GM20000 (cell line): ENCODE results near the gene ST6GALNAC1.

ENCODE experiments used
- DNase-seq: peaks from one replicate; pipeline ENCODE4 v3.0.0; 2012; ENCODE audit warnings: low spot score
- CTCF ChIP-seq: IDR thresholded peaks from 2 replicates; pipeline ENCODE4 v1.5.1; 2012; ENCODE audit warnings: mild to moderate bottlenecking, control low read depth; ENCODE audit errors: extremely low read depth, missing control alignments

The ST6GALNAC1 gene

GRCh38 chr17:76682296-76682695 lies 38.7 kb upstream of the ST6GALNAC1 start:
- DNase-seq: no peak
- TF ChIP-seq CTCF: no peak

- TF ChIP-seq CTCF: peak; percentile 85
- DNase-seq: peak; percentile 75
These were observed 37.9 kb upstream of the ST6GALNAC1 start for GRCh38 chr17:76681222-76682137.

- DNase-seq: no peak
- TF ChIP-seq CTCF: no peak
These were observed 35.7 kb upstream of the ST6GALNAC1 start for GRCh38 chr17:76679239-76679638.

- TF ChIP-seq CTCF: no peak
- DNase-seq: no peak
These were observed 34.8 kb upstream of the ST6GALNAC1 start for GRCh38 chr17:76678330-76678729.

GRCh38 chr17:76677406-76677805 lies 33.8 kb upstream of the ST6GALNAC1 start:
- no peak for TF ChIP-seq CTCF
- no peak for DNase-seq

- DNase-seq: no peak
- TF ChIP-seq CTCF: no peak
These were observed 33.1 kb upstream of the ST6GALNAC1 start for GRCh38 chr17:76676629-76677028.

- DNase-seq: no peak
- no peak for TF ChIP-seq CTCF
These were observed 32.1 kb upstream of the ST6GALNAC1 start for GRCh38 chr17:76675648-76676047.
